GM12875 (cell line): ENCODE results near the gene EBP.

Experiments used
- H3K4me3 ChIP-seq: one replicate; pipeline ENCODE4 v1.5.1; 2011; ENCODE audit warnings: low read depth, low read length, control low read depth
- CTCF ChIP-seq: IDR thresholded peaks from 2 replicates; pipeline ENCODE4 v1.5.1; 2011; ENCODE audit warnings: low read depth, mild to moderate bottlenecking, control low read depth, inconsistent platforms, low read length, moderate library complexity, borderline replicate concordance; ENCODE audit not compliant: insufficient read depth

EBP gene

GRCh38 chrX:48475296-48475695 is 46.3 kb upstream of the EBP start:
- TF ChIP-seq CTCF = no peak
- H3K4me3 ChIP-seq = peak overlapping the region; percentile 74

GRCh38 chrX:48475774-48476577 is 45.6 kb upstream of the EBP start, which contains the start of gene FTSJ1:
TSS of gene FTSJ1 (plus strand) at chrX:48476199. CDS start at chrX:48478048, 1,849 bp downstream.
- peak within 1 kb of the TSS; percentile 74 for H3K4me3 ChIP-seq
- TF ChIP-seq CTCF = no peak

- no peak for TF ChIP-seq CTCF
- H3K4me3 ChIP-seq = peak overlapping the region; percentile 74
These were observed 44.7 kb upstream of the EBP start for GRCh38 chrX:48476919-48477318.

- TF ChIP-seq CTCF = no peak
- H3K4me3 ChIP-seq = no peak overlapping the region
These were observed 43.5 kb upstream of the EBP start for GRCh38 chrX:48477960-48478755.

- H3K4me3 ChIP-seq = no peak overlapping the region
- TF ChIP-seq CTCF = no peak
These were observed 42.8 kb upstream of the EBP start for GRCh38 chrX:48478806-48479205.

- no peak overlapping the region for H3K4me3 ChIP-seq
- no peak for TF ChIP-seq CTCF
These were observed 41.5 kb upstream of the EBP start for GRCh38 chrX:48480142-48480541.
